Liver (tissue), 9 donors: ENCODE data around the gene ZSCAN25. TPM values are rescaled to one million over a fixed set of nuclear protein-coding genes. Genes with fewer than 3 reads are reported as not detected.

ENCODE experiments used
- DNase-seq: peaks from one replicate; pipeline ENCODE4 v3.0.0-alpha.2; 2017; ENCODE audit warnings: low spot score
- H3K27ac ChIP-seq, 2 donors: one replicate each; pipeline ENCODE4 v1.7.0; 2013; ENCODE audit warnings: inconsistent platforms in 2 of 2, low read length in 2 of 2, control low read depth in 1 of 2, low read depth in 1 of 2, mild to moderate bottlenecking in 1 of 2
- H3K27me3 ChIP-seq, 4 donors: one replicate each; pipeline versions ENCODE4 v1.6.1 to v1.7.0; 2013; ENCODE audit warnings: low read length in 3 of 4, inconsistent platforms in 1 of 4, mild to moderate bottlenecking in 1 of 4, moderate library complexity in 1 of 4; ENCODE audit not compliant: control insufficient read depth in 4 of 4, insufficient read depth in 4 of 4
- H3K36me3 ChIP-seq, 4 donors: one replicate each; pipeline versions ENCODE4 v1.6.1 to v1.7.0; 2013; ENCODE audit warnings: low read length in 3 of 4, mild to moderate bottlenecking in 3 of 4, low read depth in 1 of 4, moderate library complexity in 1 of 4; ENCODE audit not compliant: control insufficient read depth in 4 of 4, insufficient read depth in 3 of 4
- H3K4me1 ChIP-seq, 4 donors: one replicate each; pipeline versions ENCODE4 v1.6.1 to v1.7.0; 2013; ENCODE audit warnings: low read length in 3 of 4, mild to moderate bottlenecking in 3 of 4, moderate library complexity in 1 of 4; ENCODE audit not compliant: control insufficient read depth in 4 of 4, insufficient read depth in 4 of 4
- H3K4me3 ChIP-seq, 3 donors: one replicate each; pipeline versions ENCODE4 v1.6.1 to v1.7.0; 2013; ENCODE audit warnings: low read length in 3 of 3, control low read depth in 1 of 3, low read depth in 1 of 3, mild to moderate bottlenecking in 1 of 3
- H3K9ac ChIP-seq, 2 donors: one replicate each; pipeline ENCODE4 v1.7.0; 2013; ENCODE audit warnings: low read length in 2 of 2, mild to moderate bottlenecking in 2 of 2, moderate library complexity in 2 of 2, control low read depth in 1 of 2, low read depth in 1 of 2
- H3K9me3 ChIP-seq, 4 donors: one replicate each; pipeline versions ENCODE4 v1.6.1 to v1.7.0; 2013; ENCODE audit warnings: low read length in 3 of 4; ENCODE audit not compliant: control insufficient read depth in 4 of 4
- ATF3 ChIP-seq: IDR thresholded peaks from 2 replicates; pipeline ENCODE4 v1.6.1; 2016; ENCODE audit warnings: antibody characterized with exemption
- CTCF ChIP-seq: fragments of 150-350 bp; IDR thresholded peaks from 2 replicates; pipeline ENCODE4 v1.5.1; 2017; ENCODE audit warnings: improper control_type of control experiment, low read depth, low read length; ENCODE audit not compliant: missing input control
- EGR1 ChIP-seq, 2 donors: IDR thresholded peaks; 2 replicates each; pipeline ENCODE4 v1.6.1; 2016 to 2018; ENCODE audit warnings: antibody characterized with exemption in 2 of 2, low read depth in 2 of 2
- FOXA1 ChIP-seq: IDR thresholded peaks from 2 replicates; pipeline ENCODE4 v1.6.1; 2016; ENCODE audit warnings: antibody characterized with exemption
- FOXA2 ChIP-seq: IDR thresholded peaks from 2 replicates; pipeline ENCODE4 v1.6.1; 2016; ENCODE audit warnings: antibody characterized with exemption
- HNF4A ChIP-seq, 2 donors: conservative IDR thresholded peaks; 2 replicates each; pipeline ENCODE4 v1.6.1; 2016; ENCODE audit warnings: antibody characterized with exemption in 2 of 2, mild to moderate bottlenecking in 2 of 2
- JUND ChIP-seq, 2 donors: IDR thresholded peaks; 2 replicates each; pipeline ENCODE4 v1.6.1; 2016; ENCODE audit warnings: antibody characterized with exemption in 2 of 2
- MAX ChIP-seq: IDR thresholded peaks from 2 replicates; pipeline ENCODE4 v1.6.1; 2016; ENCODE audit warnings: antibody characterized with exemption
- NR2F2 ChIP-seq: IDR thresholded peaks from 2 replicates; pipeline ENCODE4 v1.6.1; 2016; ENCODE audit warnings: antibody characterized with exemption
- RAD21 ChIP-seq, 2 donors: IDR thresholded peaks; 2 replicates each; pipeline ENCODE4 v1.6.1; 2016; ENCODE audit warnings: antibody characterized with exemption in 2 of 2, mild to moderate bottlenecking in 2 of 2
- RXRA ChIP-seq, 2 donors: IDR thresholded peaks; 2 replicates each; pipeline ENCODE4 v1.6.1; 2017 to 2018; ENCODE audit warnings: antibody characterized with exemption in 2 of 2, mild to moderate bottlenecking in 1 of 2
- SP1 ChIP-seq: IDR thresholded peaks from 2 replicates; pipeline ENCODE4 v1.6.1; 2018; ENCODE audit warnings: antibody characterized with exemption, mild to moderate bottlenecking
- TAF1 ChIP-seq: conservative IDR thresholded peaks from 2 replicates; pipeline ENCODE4 v1.6.1; 2016; ENCODE audit warnings: antibody characterized with exemption, mild to moderate bottlenecking
- YY1 ChIP-seq: IDR thresholded peaks from 2 replicates; pipeline ENCODE4 v1.6.1; 2016; ENCODE audit warnings: antibody characterized with exemption, mild to moderate bottlenecking
- ZBTB33 ChIP-seq: IDR thresholded peaks from 2 replicates; pipeline ENCODE4 v1.6.1; 2016; ENCODE audit warnings: antibody characterized with exemption
- WGBS: extraction: QIAGEN DNeasy Blood & Tissue Kit; methylation state at CpG from one replicate; pipeline ENCODE4 v1.1.7; 2013; 5-methylcytosine and 5-hydroxymethylcytosine counted together
- polyA plus RNA-seq, 2 donors: library from polyadenylated mRNA; stranded (reverse) in 1 of 2; unstranded in 1 of 2; fragments of 200-250 nt in 1 of 2; fragments of >200 nt in 1 of 2; fragmentation: Nextera tagmentation in 1 of 2; extraction: Ambion mirVana in 1 of 2; gene quantifications; one replicate each; pipeline versions ENCODE4 v1.2.1 to v1.2.3, GENCODE V29; 2013 to 2015
- total RNA-seq, 2 donors: library from RNA; depleted of rRNA; stranded (reverse); fragments of >200 nt; gene quantifications; one replicate each; pipeline ENCODE4 v1.2.3, GENCODE V29; 2014
- donor health status: healthy.
- donor health status: healthy.
- donor health status: healthy.
- donor health status: healthy.
- donor health status: healthy.

Gene ZSCAN25
- total and polyA plus RNA-seq, 4 donors = 2.3 to 11.0 (median 5.9) TPM

- no peak overlapping the region for H3K27ac ChIP-seq
- 97% methylated on average over 1 of the region's 1 CpG for WGBS
- no peak for TF ChIP-seq ZBTB33
- no peak for TF ChIP-seq MAX
- TF ChIP-seq YY1 = no peak
- no peak for TF ChIP-seq HNF4A (conservative IDR thresholded peaks at IDR 0.05)
- no peak for TF ChIP-seq CTCF
- no peak for TF ChIP-seq FOXA2
- no peak for TF ChIP-seq RXRA (IDR thresholded peaks at IDR 0.05)
- TF ChIP-seq TAF1 = no peak
- no peak for TF ChIP-seq NR2F2
- TF ChIP-seq ATF3 = no peak
- no peaks in the 10 kb centered on the region for H3K9me3 ChIP-seq
- H3K36me3 ChIP-seq = peaks cover 3 to 48% (median 27%) of the 10 kb centered on the region in 4 donors
- H3K27me3 ChIP-seq = no peaks in the 10 kb centered on the region
- H3K4me1 ChIP-seq = no peaks in the 10 kb centered on the region
- H3K4me3 ChIP-seq = no peak overlapping the region
- DNase-seq = no peak
- no peak overlapping the region for H3K9ac ChIP-seq
Observed at GRCh38 chr7:99573257-99573656, 43.5 kb upstream of the ZSCAN25 start.

GRCh38 chr7:99576251-99576650, 40.5 kb upstream of the ZSCAN25 start:
- no peak overlapping the region for H3K27ac ChIP-seq
- H3K4me3 ChIP-seq = no peak overlapping the region
- H3K36me3 ChIP-seq = peaks cover 3 to 25% (median 18%) of the 10 kb centered on the region in 4 donors
- TF ChIP-seq EGR1 (IDR thresholded peaks at IDR 0.05; ENCODE audit: low read depth in 2 of 2) = no peak
- TF ChIP-seq SP1 = no peak
- TF ChIP-seq RAD21 (IDR thresholded peaks at IDR 0.05) = no peak
- no peak for TF ChIP-seq FOXA1
- no peak for TF ChIP-seq JUND (IDR thresholded peaks at IDR 0.05)
- no peak for TF ChIP-seq NR2F2
- DNase-seq = no peak
- H3K4me1 ChIP-seq = peaks cover 0 to 12% (median 6%) of the 10 kb centered on the region in 4 donors
- no peaks in the 10 kb centered on the region for H3K27me3 ChIP-seq
- 84% methylated on average over 3 of the region's 3 CpGs for WGBS
- H3K9ac ChIP-seq = no peak overlapping the region
- H3K9me3 ChIP-seq = no peaks in the 10 kb centered on the region

GRCh38 chr7:99579281-99579955, 37.3 kb upstream of the ZSCAN25 start:
- no peak for DNase-seq
- TF ChIP-seq FOXA1 (no peak), RXRA (IDR thresholded peaks at IDR 0.05) (no peak)
- 63% methylated on average over 10 of the region's 10 CpGs for WGBS

More at GRCh38 chr7:99579281-99579955, 37.3 kb upstream of the ZSCAN25 start:
- Histone ChIP-seq H3K36me3 (no peaks in the 10 kb centered on the region), H3K9ac (no peak overlapping the region), H3K27ac (no peak overlapping the region), H3K4me1 (peaks cover 0 to 12% (median 6%) of the 10 kb centered on the region in 4 donors), H3K9me3 (no peaks in the 10 kb centered on the region), H3K27me3 (no peaks in the 10 kb centered on the region), H3K4me3 (peak overlapping the region in 1 of 3 donors; percentile 44)
